BJ (cell line): Measurements from ENCODE around the gene CFAP53. TPM values are rescaled to one million over a fixed set of nuclear protein-coding genes. Genes with fewer than 3 reads are reported as not detected.

Experiments used
- CTCF ChIA-PET: fragments of 350-600 bp; formaldehyde crosslinking; extraction: SDS; loops from one replicate; lab custom pipeline; 2021; ENCODE audit warnings: antibody characterized with exemption, inconsistent platforms; lab: Yijun Ruan, JAX
- POLR2A ChIA-PET: fragments of 300-600 bp; sonication (Branson Sonifier 250); formaldehyde crosslinking; extraction: SDS; loops from one replicate; lab custom pipeline; 2021; ENCODE audit warnings: antibody characterized with exemption; lab: Charles Lee
- DNase-seq: peaks from one replicate; pipeline ENCODE4 v3.0.0-alpha.2; 2011; ENCODE audit warnings: low read depth
- H3K27me3 ChIP-seq: 2 replicates; pipeline ENCODE4 v1.6.0; 2011; ENCODE audit warnings: low read length; ENCODE audit not compliant: control insufficient read depth, insufficient read depth
- H3K36me3 ChIP-seq: 2 replicates; pipeline ENCODE4 v1.5.1; 2011; ENCODE audit warnings: low read length; ENCODE audit not compliant: control insufficient read depth, insufficient read depth
- H3K4me3 ChIP-seq: 2 replicates; pipeline ENCODE4 v1.5.1; 2011; ENCODE audit warnings: low read depth, mild to moderate bottlenecking, control low read depth, low read length
- polyA plus RNA-seq: library from polyadenylated mRNA; depleted of rRNA; stranded (reverse); fragments of >200 nt; gene quantifications from 2 replicates; pipeline ENCODE4 v1.2.3, GENCODE V29; 2011
- TF ChIP-seq, protein P1 (sequence below): IDR thresholded peaks from 2 replicates; pipeline ENCODE4 v1.5.1; 2011; ENCODE audit warnings: low read depth, mild to moderate bottlenecking, control low read depth, inconsistent platforms, low read length, moderate library complexity; ENCODE audit not compliant: insufficient read depth

The CFAP53 gene
- polyA plus RNA-seq, 1 experiment: 0.17 TPM

DNA sequence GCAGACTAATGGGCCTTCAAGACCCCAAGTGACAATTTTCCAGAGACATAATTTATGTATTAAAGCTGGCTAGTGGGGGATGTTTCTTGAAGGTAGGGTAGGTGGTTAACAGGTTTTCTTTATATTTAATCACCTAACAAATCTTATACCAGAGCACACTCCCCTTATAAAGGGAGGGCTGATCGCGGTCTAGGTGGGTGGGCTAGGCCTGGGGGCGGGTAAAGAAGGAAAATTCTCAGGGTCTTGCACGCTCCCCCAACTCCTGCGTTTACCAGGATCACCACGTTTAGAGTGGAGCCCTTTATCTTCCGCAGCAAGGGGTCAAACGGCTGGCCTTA, 41.1 kb upstream of the CFAP53 start:
- Histone ChIP-seq H3K4me3 (peak overlapping the region; percentile 57), H3K27me3 (no peaks in the 10 kb centered on the region), H3K36me3 (no peaks in the 10 kb centered on the region)
- DNase-seq: no peak
- TF ChIP-seq, protein P1, sequence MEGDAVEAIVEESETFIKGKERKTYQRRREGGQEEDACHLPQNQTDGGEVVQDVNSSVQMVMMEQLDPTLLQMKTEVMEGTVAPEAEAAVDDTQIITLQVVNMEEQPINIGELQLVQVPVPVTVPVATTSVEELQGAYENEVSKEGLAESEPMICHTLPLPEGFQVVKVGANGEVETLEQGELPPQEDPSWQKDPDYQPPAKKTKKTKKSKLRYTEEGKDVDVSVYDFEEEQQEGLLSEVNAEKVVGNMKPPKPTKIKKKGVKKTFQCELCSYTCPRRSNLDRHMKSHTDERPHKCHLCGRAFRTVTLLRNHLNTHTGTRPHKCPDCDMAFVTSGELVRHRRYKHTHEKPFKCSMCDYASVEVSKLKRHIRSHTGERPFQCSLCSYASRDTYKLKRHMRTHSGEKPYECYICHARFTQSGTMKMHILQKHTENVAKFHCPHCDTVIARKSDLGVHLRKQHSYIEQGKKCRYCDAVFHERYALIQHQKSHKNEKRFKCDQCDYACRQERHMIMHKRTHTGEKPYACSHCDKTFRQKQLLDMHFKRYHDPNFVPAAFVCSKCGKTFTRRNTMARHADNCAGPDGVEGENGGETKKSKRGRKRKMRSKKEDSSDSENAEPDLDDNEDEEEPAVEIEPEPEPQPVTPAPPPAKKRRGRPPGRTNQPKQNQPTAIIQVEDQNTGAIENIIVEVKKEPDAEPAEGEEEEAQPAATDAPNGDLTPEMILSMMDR: no peak
- ChIA-PET POLR2A (interaction anchor here (1.0 kb wide), 1 partner anchor 68 kb away, joined by 5 read pairs; the partner anchor contains the start of gene SKA1), CTCF (no interaction called here)

DNA sequence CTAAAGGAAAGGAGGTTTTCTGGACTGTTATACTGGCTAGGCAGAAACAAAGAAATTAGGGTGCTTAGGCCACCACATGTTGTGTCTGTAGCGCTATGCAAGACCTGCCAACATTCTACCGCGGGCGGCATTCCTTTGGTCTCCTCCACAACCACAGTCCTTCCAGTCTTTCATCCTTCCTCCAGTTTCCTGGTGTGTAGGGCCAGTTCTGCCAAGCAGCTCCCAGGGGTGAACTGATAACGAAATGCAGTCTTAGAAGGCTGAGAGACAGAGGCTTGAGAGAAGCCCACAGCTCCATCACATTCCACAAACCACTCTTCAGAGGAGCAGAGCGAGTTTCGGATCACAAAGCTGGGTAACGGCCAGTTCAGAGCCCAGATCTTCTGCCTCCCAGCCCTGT, 40.6 kb upstream of the CFAP53 start:
- ChIA-PET CTCF (no interaction called here), POLR2A (interaction anchor here (1.0 kb wide), 1 partner anchor 68 kb away, joined by 5 read pairs; the partner anchor contains the start of gene SKA1)
- Histone ChIP-seq H3K27me3 (no peaks in the 10 kb centered on the region), H3K36me3 (no peaks in the 10 kb centered on the region), H3K4me3 (no peak overlapping the region)
- TF ChIP-seq, protein P1: no peak
- DNase-seq: no peak

DNA sequence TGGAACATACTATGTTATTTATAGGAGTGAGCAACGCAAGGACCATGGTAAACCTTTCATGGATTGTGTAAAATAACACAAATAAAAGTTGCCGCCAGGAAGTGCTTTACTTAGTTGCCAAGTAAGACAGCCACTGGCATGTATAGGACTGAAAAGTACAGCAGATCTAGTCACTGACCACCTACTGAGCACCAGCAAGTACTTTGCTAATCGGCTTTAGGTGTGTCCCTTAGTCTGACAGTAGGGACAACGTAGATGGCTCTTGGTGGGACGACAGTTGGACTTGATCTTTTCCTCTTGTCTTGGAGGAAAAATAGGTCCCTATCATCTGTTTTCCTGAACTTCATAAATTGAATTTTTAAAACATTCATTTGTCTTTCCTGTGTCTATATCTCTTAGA, 34.8 kb upstream of the CFAP53 start:
- POLR2A ChIA-PET: no interaction called here
- Histone ChIP-seq H3K27me3 (peaks cover 8% of the 10 kb centered on the region; the same call in 1 of the 2 replicates), H3K36me3 (no peaks in the 10 kb centered on the region), H3K4me3 (no peak overlapping the region)
- CTCF ChIA-PET: interaction anchor here (0.6 kb wide), 1 partner anchor 8 kb away, joined by 3 read pairs; no protein-coding TSS in a partner anchor
- no peak for DNase-seq
- TF ChIP-seq, protein P1: no peak

DNA sequence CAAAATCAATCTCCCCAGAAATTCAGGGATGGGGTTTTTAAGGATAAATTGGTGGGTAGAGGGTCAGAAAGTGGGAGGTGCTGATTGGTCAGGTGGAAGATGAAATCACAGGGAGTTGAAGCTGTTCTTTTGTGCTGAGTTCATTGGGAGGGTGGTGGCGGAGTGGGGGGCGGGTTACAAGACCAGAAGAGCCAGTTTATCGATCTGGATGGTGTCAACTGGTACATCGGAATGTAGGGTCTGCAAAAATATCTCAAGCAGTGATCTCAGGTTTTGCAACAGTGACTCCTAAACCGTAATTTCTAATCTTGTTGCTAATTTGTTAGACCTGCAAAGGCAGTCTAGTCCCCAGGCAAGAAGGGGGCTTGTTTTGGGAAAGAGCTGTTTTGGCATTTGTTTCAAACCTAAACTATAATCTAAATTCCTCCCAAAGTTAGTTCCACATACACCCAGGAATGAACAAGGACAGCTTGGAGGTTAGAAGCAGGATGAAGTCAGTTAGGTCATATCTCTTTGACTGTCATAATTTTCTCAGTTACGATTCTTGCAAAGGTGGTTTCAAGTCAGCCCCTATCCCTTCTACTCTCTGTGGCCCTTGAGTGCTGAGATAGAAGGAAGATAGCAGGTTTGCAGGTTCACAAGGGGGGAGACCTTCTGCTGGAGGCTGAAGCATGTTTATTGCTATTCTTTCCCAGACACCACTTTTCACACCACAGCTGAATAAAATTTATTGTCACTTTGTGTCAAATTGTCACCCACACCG, 33.5 kb upstream of the CFAP53 start:
- H3K4me3 ChIP-seq: no peak overlapping the region
- no peaks in the 10 kb centered on the region for H3K36me3 ChIP-seq
- DNase-seq: no peak
- peaks cover 8% of the 10 kb centered on the region; the same call in 1 of the 2 replicates for H3K27me3 ChIP-seq
- ChIA-PET POLR2A (interaction anchor here (0.6 kb wide), 1 partner anchor 8 kb away, joined by 4 read pairs; no protein-coding TSS in a partner anchor), CTCF (no interaction called here)
- TF ChIP-seq, protein P1: no peak

DNA sequence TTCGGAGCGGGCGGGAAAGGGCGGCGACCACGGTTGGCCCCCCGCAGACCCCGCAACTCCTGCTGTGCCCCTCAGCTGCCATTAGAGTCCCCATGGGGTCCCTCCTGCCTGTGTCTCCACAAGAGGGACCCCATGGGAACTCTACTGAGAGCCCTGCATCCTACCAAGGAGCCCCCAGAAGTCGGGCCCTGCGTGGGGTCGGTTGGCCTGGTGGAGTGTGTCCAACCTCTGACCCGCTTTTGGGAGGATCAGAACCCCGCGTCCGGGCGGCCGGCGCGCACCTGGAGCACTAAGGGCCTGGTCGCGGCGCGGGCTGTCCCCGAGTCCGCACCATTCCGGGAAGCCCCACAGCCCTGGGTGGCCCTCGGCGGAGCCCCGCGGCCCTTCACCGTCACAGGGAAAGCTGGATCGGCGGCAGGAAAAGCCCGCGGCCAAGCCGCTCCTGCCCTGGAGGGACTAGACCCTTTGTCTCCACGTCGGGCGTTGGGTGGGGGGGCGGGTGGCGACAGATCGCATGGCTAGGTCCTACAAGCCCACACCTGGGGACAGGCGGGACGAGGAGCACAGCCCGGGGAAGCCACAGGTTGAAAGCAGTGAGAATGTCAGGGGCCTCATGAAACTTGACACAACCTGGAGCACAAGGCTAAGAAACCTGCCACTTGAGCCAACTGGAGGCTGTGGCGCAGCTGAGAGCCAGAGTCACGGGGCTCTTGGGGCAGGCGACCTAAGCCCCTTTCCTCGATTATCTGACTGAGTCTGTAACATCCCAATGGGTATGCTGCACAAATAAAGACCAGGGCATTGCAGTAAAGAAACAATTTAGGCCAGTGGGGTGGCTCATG, 32.4 kb upstream of the CFAP53 start:
- POLR2A ChIA-PET: interaction anchor here (0.6 kb wide), 2 partner anchors 9 to 939 kb away, joined by 3 to 4 read pairs; no protein-coding TSS in a partner anchor
- peak overlapping the region; percentile 48 for H3K4me3 ChIP-seq

More for the DNA sequence above, 32.4 kb upstream of the CFAP53 start:
- CTCF ChIA-PET: interaction anchor here (0.7 kb wide), 1 partner anchor 58 kb away, joined by 3 read pairs; no protein-coding TSS in a partner anchor
- Histone ChIP-seq H3K36me3 (no peaks in the 10 kb centered on the region), H3K27me3 (peaks cover 8% of the 10 kb centered on the region; the same call in 1 of the 2 replicates)
- TF ChIP-seq, protein P1: no peak
- DNase-seq: no peak
